Smooth muscle cell (in vitro differentiated cells): Measurements from ENCODE around the gene BRCC3. TPM values are rescaled to one million over a fixed set of nuclear protein-coding genes. Genes with fewer than 3 reads are reported as not detected.

ENCODE experiments used
- DNase-seq: peaks from one replicate; lab custom pipeline; 2025; ENCODE audit not compliant: unreplicated experiment; lab: John Stamatoyannopoulos, UW
- H2AFZ ChIP-seq: fragments of 200-600 bp; sonication (generic); 2 replicates; pipeline ENCODE4 v1.6.0; 2016; ENCODE audit warnings: antibody characterized with exemption, low read depth, mild to moderate bottlenecking
- H3F3A ChIP-seq: fragments of 200-600 bp; sonication (generic); 2 replicates; pipeline ENCODE4 v1.6.0; 2017; ENCODE audit warnings: antibody characterized with exemption, low read depth
- H3K27ac ChIP-seq: fragments of 200-600 bp; sonication (generic); 2 replicates; pipeline ENCODE4 v1.5.1; 2016; ENCODE audit warnings: low read depth, mild to moderate bottlenecking
- H3K27me3 ChIP-seq: fragments of 200-600 bp; sonication (generic); 2 replicates; pipeline ENCODE4 v1.6.1; 2016; ENCODE audit warnings: low read depth, mild to moderate bottlenecking
- H3K36me3 ChIP-seq: fragments of 200-600 bp; sonication (generic); 2 replicates; pipeline ENCODE4 v1.5.1; 2016; ENCODE audit warnings: low read depth
- H3K4me1 ChIP-seq: fragments of 200-600 bp; sonication (generic); 2 replicates; pipeline ENCODE4 v1.5.1; 2016; ENCODE audit warnings: low read depth
- H3K4me2 ChIP-seq: fragments of 200-600 bp; sonication (generic); 2 replicates; pipeline ENCODE4 v1.6.0; 2016; ENCODE audit warnings: mild to moderate bottlenecking
- H3K4me3 ChIP-seq: fragments of 200-600 bp; sonication (generic); 2 replicates; pipeline ENCODE4 v1.5.1; 2016; ENCODE audit warnings: mild to moderate bottlenecking
- H3K79me2 ChIP-seq: fragments of 200-600 bp; sonication (generic); 2 replicates; pipeline ENCODE4 v1.6.0; 2016; ENCODE audit warnings: low read depth, mild to moderate bottlenecking
- H3K9ac ChIP-seq: fragments of 200-600 bp; sonication (generic); 2 replicates; pipeline ENCODE4 v1.6.0; 2016; ENCODE audit warnings: low read depth
- H3K9me3 ChIP-seq: fragments of 200-600 bp; sonication (generic); replicated peaks from 2 replicates; pipeline ENCODE4 v1.5.1; 2016; ENCODE audit warnings: low read depth
- H4K20me1 ChIP-seq: fragments of 200-600 bp; sonication (generic); 2 replicates; pipeline ENCODE4 v1.6.0; 2016; ENCODE audit warnings: low read depth
- WGBS: methylation state at CpG from one replicate; pipeline ENCODE4 v1.1.7; 2016; ENCODE audit warnings: low lambda C conversion rate; 5-methylcytosine and 5-hydroxymethylcytosine counted together
- polyA plus RNA-seq: library from polyadenylated mRNA; unstranded; fragments of >200 nt; fragmentation: Nextera tagmentation; extraction: Ambion mirVana; gene quantifications from 2 replicates; pipeline ENCODE4 v1.2.1, GENCODE V29; 2016
- total RNA-seq: library from RNA; depleted of rRNA; stranded (reverse); fragments of >200 nt; gene quantifications from 2 replicates; pipeline ENCODE4 v1.2.3, GENCODE V29; 2014
- TF ChIP-seq, protein P1 (sequence below): fragments of 200-600 bp; sonication (generic); IDR thresholded peaks from 2 replicates; pipeline ENCODE4 v1.5.1; 2017; ENCODE audit warnings: borderline replicate concordance, mild to moderate bottlenecking, antibody characterized with exemption; ENCODE audit not compliant: insufficient read depth, poor library complexity, severe bottlenecking

The BRCC3 gene
- total and polyA plus RNA-seq, 2 experiments from 2014 or later: 10.6 to 13.4 TPM

DNA sequence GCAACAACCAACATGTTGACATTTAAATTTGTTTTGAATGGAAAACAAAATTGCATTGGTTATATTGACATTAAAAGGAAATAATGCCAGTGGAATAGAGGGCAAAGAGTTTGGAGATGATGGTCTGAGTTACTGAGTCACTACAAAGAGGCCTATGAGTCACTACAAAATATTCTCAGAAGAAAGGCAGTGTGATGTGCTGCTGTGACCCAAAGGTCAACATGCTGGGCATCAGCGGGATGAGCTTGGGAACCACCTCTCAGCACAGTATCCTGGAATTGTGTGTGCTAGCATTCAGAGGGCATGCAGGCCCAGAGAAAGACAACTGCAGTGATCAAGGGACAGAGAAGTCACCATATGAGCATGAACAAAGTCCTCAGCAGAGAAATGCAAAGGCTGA is 3.1 kb upstream of the BRCC3 start:
- Histone ChIP-seq H3K4me2 (no peak overlapping the region), H3K9ac (no peak overlapping the region), H3K4me3 (no peak overlapping the region), H3K27me3 (no peaks in the 10 kb centered on the region), H2AFZ (no peak overlapping the region), H3K36me3 (no peaks in the 10 kb centered on the region), H3K79me2 (peaks cover 10% of the 10 kb centered on the region), H4K20me1 (no peaks in the 10 kb centered on the region), H3K4me1 (no peaks in the 10 kb centered on the region), H3K9me3 (no peaks in the 10 kb centered on the region), H3F3A (no peaks in the 10 kb centered on the region), H3K27ac (no peak overlapping the region)
- TF ChIP-seq, protein P1, sequence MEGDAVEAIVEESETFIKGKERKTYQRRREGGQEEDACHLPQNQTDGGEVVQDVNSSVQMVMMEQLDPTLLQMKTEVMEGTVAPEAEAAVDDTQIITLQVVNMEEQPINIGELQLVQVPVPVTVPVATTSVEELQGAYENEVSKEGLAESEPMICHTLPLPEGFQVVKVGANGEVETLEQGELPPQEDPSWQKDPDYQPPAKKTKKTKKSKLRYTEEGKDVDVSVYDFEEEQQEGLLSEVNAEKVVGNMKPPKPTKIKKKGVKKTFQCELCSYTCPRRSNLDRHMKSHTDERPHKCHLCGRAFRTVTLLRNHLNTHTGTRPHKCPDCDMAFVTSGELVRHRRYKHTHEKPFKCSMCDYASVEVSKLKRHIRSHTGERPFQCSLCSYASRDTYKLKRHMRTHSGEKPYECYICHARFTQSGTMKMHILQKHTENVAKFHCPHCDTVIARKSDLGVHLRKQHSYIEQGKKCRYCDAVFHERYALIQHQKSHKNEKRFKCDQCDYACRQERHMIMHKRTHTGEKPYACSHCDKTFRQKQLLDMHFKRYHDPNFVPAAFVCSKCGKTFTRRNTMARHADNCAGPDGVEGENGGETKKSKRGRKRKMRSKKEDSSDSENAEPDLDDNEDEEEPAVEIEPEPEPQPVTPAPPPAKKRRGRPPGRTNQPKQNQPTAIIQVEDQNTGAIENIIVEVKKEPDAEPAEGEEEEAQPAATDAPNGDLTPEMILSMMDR: no peak
- WGBS: 53% methylated on average over 1 of the region's 1 CpG
- no peak for DNase-seq

DNA sequence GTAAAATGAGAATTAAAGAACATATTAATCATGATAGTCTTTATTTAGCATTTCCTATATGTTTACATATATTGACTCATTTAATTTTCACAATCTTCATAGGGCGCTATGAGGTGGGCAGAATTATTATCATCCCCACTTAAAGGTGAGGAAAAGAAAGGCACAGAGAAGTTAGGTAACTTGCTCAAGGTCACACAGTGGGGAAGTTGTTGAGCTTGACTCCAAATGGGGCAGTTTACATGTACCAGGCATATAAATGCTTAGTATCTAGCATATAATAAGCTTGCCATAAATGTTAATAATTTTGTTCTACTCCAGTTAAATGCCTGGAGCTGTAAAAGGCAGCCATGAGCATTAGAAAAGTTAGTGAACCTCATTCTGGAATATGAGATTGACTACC is 1.9 kb upstream of the BRCC3 start:
- TF ChIP-seq, protein P1: no peak
- no peaks in the 10 kb centered on the region for H3F3A ChIP-seq
- H4K20me1 ChIP-seq: no peaks in the 10 kb centered on the region
- no peak for DNase-seq
- H3K27me3 ChIP-seq: no peaks in the 10 kb centered on the region
- peak overlapping the region; percentile 86 for H3K4me2 ChIP-seq
- WGBS: 74% methylated on average over 1 of the region's 1 CpG
- no peak overlapping the region for H3K27ac ChIP-seq
- no peaks in the 10 kb centered on the region for H3K36me3 ChIP-seq
- no peak overlapping the region for H3K9ac ChIP-seq
- H2AFZ ChIP-seq: no peak overlapping the region
- peak overlapping the region; percentile 68 for H3K4me3 ChIP-seq
- peaks cover 10% of the 10 kb centered on the region for H3K79me2 ChIP-seq
- no peaks in the 10 kb centered on the region for H3K4me1 ChIP-seq
- no peaks in the 10 kb centered on the region for H3K9me3 ChIP-seq

DNA sequence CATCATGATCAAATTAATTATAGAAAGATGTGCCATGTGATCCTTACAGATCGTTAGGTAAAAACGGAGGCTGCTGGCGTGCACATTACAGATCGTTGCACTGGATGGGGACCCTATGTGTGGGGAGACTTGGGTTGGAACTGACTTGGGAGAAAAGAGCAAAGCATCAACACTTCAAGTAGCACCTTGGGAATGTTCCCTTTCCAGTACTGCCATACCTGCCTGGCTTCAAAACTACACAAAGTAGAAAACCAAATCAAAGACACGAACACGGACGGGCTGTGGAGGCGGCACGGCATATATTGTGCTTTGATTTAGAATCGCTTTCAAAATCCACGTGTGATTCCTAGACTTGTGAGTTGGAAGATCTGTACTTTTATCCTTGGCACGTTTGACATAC is 1.3 kb upstream of the BRCC3 start:
- peak overlapping the region; percentile 69 for H2AFZ ChIP-seq
- TF ChIP-seq, protein P1: no peak
- peak overlapping the region; percentile 68 for H3K4me3 ChIP-seq
- DNase-seq: no peak
- H3F3A ChIP-seq: no peaks in the 10 kb centered on the region
- no peaks in the 10 kb centered on the region for H3K36me3 ChIP-seq
- no peaks in the 10 kb centered on the region for H3K27me3 ChIP-seq
- no peak overlapping the region for H3K27ac ChIP-seq
- peak overlapping the region; percentile 86 for H3K4me2 ChIP-seq
- H3K4me1 ChIP-seq: no peaks in the 10 kb centered on the region
- WGBS: 42% methylated on average over 12 of the region's 12 CpGs
- no peaks in the 10 kb centered on the region for H3K9me3 ChIP-seq
- no peaks in the 10 kb centered on the region for H4K20me1 ChIP-seq
- peak overlapping the region; percentile 81 for H3K9ac ChIP-seq
- peaks cover 10% of the 10 kb centered on the region for H3K79me2 ChIP-seq

DNA sequence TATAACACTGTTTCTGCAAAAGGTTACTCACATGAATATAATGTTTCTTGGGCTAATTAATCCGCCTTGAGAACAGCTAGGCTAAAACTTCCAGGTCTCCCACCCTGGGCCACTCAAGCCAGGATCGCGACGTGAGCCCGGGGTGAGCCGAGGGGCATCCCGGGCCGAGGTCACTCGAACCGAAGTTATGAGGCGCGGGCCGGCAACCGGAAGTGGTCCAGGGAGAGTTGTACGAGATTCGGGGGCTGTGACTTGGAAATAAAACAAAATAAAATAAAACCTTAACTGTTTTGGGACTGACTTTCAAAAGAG is 689 bp upstream of the BRCC3 start:
- H3K79me2 ChIP-seq: peaks cover 10% of the 10 kb centered on the region
- no peaks in the 10 kb centered on the region for H3K4me1 ChIP-seq
- no peak for DNase-seq
- H3K4me3 ChIP-seq: peak overlapping the region; percentile 68
- no peaks in the 10 kb centered on the region for H3K27me3 ChIP-seq
- TF ChIP-seq, protein P1: no peak
- WGBS: 37% methylated on average over 16 of the region's 16 CpGs
- H3K9me3 ChIP-seq: no peaks in the 10 kb centered on the region
- H2AFZ ChIP-seq: peak overlapping the region; percentile 69
- H3K9ac ChIP-seq: peak overlapping the region; percentile 81
- no peaks in the 10 kb centered on the region for H3F3A ChIP-seq
- no peaks in the 10 kb centered on the region for H3K36me3 ChIP-seq
- H4K20me1 ChIP-seq: no peaks in the 10 kb centered on the region
- peak overlapping the region; percentile 86 for H3K4me2 ChIP-seq
- peak overlapping the region; percentile 81 for H3K27ac ChIP-seq
